GM23248 (cell line): Measurements from ENCODE around the gene HDGF. TPM values are rescaled to one million over a fixed set of nuclear protein-coding genes. Genes with fewer than 3 reads are reported as not detected.

Experiments used
- DNase-seq: peaks from one replicate; pipeline ENCODE4 v3.0.0-alpha.2; 2015
- H2AFZ ChIP-seq: fragments of 200-600 bp; sonication (generic); 2 replicates; pipeline ENCODE4 v1.6.1; 2016; ENCODE audit warnings: antibody characterized with exemption
- H3F3A ChIP-seq: fragments of 200-600 bp; sonication (generic); 2 replicates; pipeline ENCODE4 v1.6.1; 2016; ENCODE audit warnings: mild to moderate bottlenecking, antibody characterized with exemption, mixed run types; ENCODE audit not compliant: insufficient read depth
- H3K27ac ChIP-seq: fragments of 200-600 bp; sonication (generic); 2 replicates; pipeline ENCODE4 v1.5.1; 2016; ENCODE audit warnings: mild to moderate bottlenecking
- H3K27me3 ChIP-seq: fragments of 200-600 bp; sonication (generic); replicated peaks from 2 replicates; pipeline ENCODE4 v1.6.1; 2016; ENCODE audit warnings: mild to moderate bottlenecking; ENCODE audit not compliant: insufficient read depth
- H3K36me3 ChIP-seq: fragments of 200-600 bp; sonication (generic); 2 replicates; pipeline ENCODE4 v1.6.1; 2016; ENCODE audit warnings: low read depth, mild to moderate bottlenecking
- H3K4me1 ChIP-seq: fragments of 200-600 bp; sonication (generic); 2 replicates; pipeline ENCODE4 v1.6.1; 2016; ENCODE audit warnings: mild to moderate bottlenecking; ENCODE audit not compliant: insufficient read depth
- H3K4me2 ChIP-seq: fragments of 200-600 bp; sonication (generic); one replicate; pipeline ENCODE4 v1.6.1; 2016; ENCODE audit warnings: mild to moderate bottlenecking; ENCODE audit not compliant: unreplicated experiment
- H3K4me3 ChIP-seq: fragments of 200-600 bp; sonication (generic); 2 replicates; pipeline ENCODE4 v1.5.1; 2016; ENCODE audit warnings: mild to moderate bottlenecking
- H3K79me2 ChIP-seq: fragments of 200-600 bp; sonication (generic); 2 replicates; pipeline ENCODE4 v1.6.1; 2016; ENCODE audit warnings: mild to moderate bottlenecking; ENCODE audit not compliant: insufficient read depth
- H3K9ac ChIP-seq: fragments of 200-600 bp; sonication (generic); 2 replicates; pipeline ENCODE4 v1.6.1; 2016; ENCODE audit warnings: mild to moderate bottlenecking
- H3K9me2 ChIP-seq: fragments of 200-600 bp; sonication (generic); 2 replicates; pipeline ENCODE4 v1.6.1; 2016; ENCODE audit warnings: mixed run types, mild to moderate bottlenecking, moderate library complexity; ENCODE audit not compliant: insufficient read depth
- H3K9me3 ChIP-seq: fragments of 200-600 bp; sonication (generic); one replicate; pipeline ENCODE4 v1.6.1; 2017; ENCODE audit warnings: low read depth
- H4K20me1 ChIP-seq: fragments of 200-600 bp; sonication (generic); 2 replicates; pipeline ENCODE4 v1.6.0; 2016; ENCODE audit not compliant: insufficient read depth
- EZH2 ChIP-seq: fragments of 200-600 bp; sonication (generic); IDR thresholded peaks from 2 replicates; pipeline ENCODE4 v1.6.1; 2018; ENCODE audit warnings: antibody characterized with exemption, mild to moderate bottlenecking; ENCODE audit not compliant: insufficient read depth, poor library complexity, severe bottlenecking
- EZH2phosphoT487 ChIP-seq: fragments of 200-600 bp; sonication (generic); IDR thresholded peaks from 2 replicates; pipeline ENCODE4 v1.6.1; 2018; ENCODE audit warnings: antibody characterized with exemption, moderate library complexity, mild to moderate bottlenecking, low read depth; ENCODE audit not compliant: insufficient read depth
- WGBS, 2 experiments: methylation state at CpG; one replicate each; pipeline ENCODE4 v1.1.6; 2015 to 2017; ENCODE audit warnings: low lambda C conversion rate in 2 of 2, low coverage in 1 of 2; ENCODE audit errors: missing lambda C conversion rate in 2 of 2; 5-methylcytosine and 5-hydroxymethylcytosine counted together
- in situ Hi-C: fragments of 300-500 bp; cut with MboI; formaldehyde crosslinking; loops from 2 replicates; pipeline ENCODE4 v1.15.0; 2020
- polyA plus RNA-seq: library from polyadenylated mRNA; unstranded; fragments of >200 nt; fragmentation: Nextera tagmentation; extraction: Ambion mirVana; gene quantifications from 2 replicates; pipeline ENCODE4 v1.2.1, GENCODE V29; 2016
- total RNA-seq: library from RNA; depleted of rRNA; stranded (reverse); fragments of >200 nt; shearing (Covaris generic); gene quantifications from 2 replicates; pipeline ENCODE4 v1.2.3, GENCODE V29; 2014; rRNA removed

HDGF gene
- total RNA-seq, result 184 and 185 TPM in 2 replicates
- polyA plus RNA-seq, result 95.4 and 131 TPM in 2 replicates

- no peak for DNase-seq
- WGBS, 2 experiments, result 0 to 2% methylated on average over 41 to 48 of the region's 48 CpGs
- peak within 1 kb of the TSS; percentile 78 for H3K4me3 ChIP-seq
- H3K4me1 ChIP-seq, result peaks cover 31% of the 10 kb centered on the region
- no peaks in the 10 kb centered on the region for H3K27me3 ChIP-seq
- H3F3A ChIP-seq, result peaks cover 39% of the 10 kb centered on the region
- peak within 1 kb of the TSS; percentile 100 for H3K27ac ChIP-seq
- peak within 1 kb of the TSS; percentile 78 for H2AFZ ChIP-seq
- no peaks in the 10 kb centered on the region for H4K20me1 ChIP-seq
- peak within 1 kb of the TSS; percentile 97 for H3K9ac ChIP-seq
- TF ChIP-seq EZH2 (no peak), EZH2phosphoT487 (no peak)
- H3K79me2 ChIP-seq, result peaks cover 85% of the 10 kb centered on the region
- in situ Hi-C loops, result no loop called here
- no peaks in the 10 kb centered on the region for H3K36me3 ChIP-seq
- H3K9me3 ChIP-seq, result no peaks in the 10 kb centered on the region
- H3K4me2 ChIP-seq, result peak within 1 kb of the TSS; percentile 96
- H3K9me2 ChIP-seq, result no peaks in the 10 kb centered on the region
Observed at GRCh38 chr1:156751451-156751756, at the start of gene HDGF. Gene HDGF (minus strand): TSS chr1:156751675. CDS start chr1:156751429, 246 bp downstream.

- no peak overlapping the region for H3K9ac ChIP-seq
- H3K4me3 ChIP-seq, result no peak overlapping the region
- no peaks in the 10 kb centered on the region for H4K20me1 ChIP-seq
- no peaks in the 10 kb centered on the region for H3K9me2 ChIP-seq
- TF ChIP-seq EZH2 (no peak), EZH2phosphoT487 (no peak)
- H3K4me1 ChIP-seq, result peaks cover 35% of the 10 kb centered on the region
- WGBS, 2 experiments, result 39 to 45% methylated on average over 4 of the region's 4 CpGs
- no peak overlapping the region for H2AFZ ChIP-seq
- H3K79me2 ChIP-seq, result no peaks in the 10 kb centered on the region
- H3K9me3 ChIP-seq, result no peaks in the 10 kb centered on the region
- in situ Hi-C loops, result loop anchor here (10.0 kb wide), 1 partner anchor 87 kb away; no protein-coding TSS in a partner anchor
- no peaks in the 10 kb centered on the region for H3K27me3 ChIP-seq
- no peak overlapping the region for H3K27ac ChIP-seq
- no peak overlapping the region for H3K4me2 ChIP-seq
- peaks cover 72% of the 10 kb centered on the region for H3F3A ChIP-seq
- peaks cover 58% of the 10 kb centered on the region for H3K36me3 ChIP-seq
- peak; percentile 69 for DNase-seq
Observed at GRCh38 chr1:156797212-156797871, 45.9 kb upstream of the HDGF start.

GRCh38 chr1:156796340-156797097, 45.0 kb upstream of the HDGF start:
- TF ChIP-seq EZH2phosphoT487 (no peak), EZH2 (no peak)

GRCh38 chr1:156795787-156796186, 44.3 kb upstream of the HDGF start:
- H3K36me3 ChIP-seq, result peaks cover 62% of the 10 kb centered on the region
- 67 to 80% methylated on average over 7 of the region's 7 CpGs for WGBS, 2 experiments
- no peak overlapping the region for H3K9ac ChIP-seq
- in situ Hi-C loops, result loop anchor here (10.0 kb wide), 1 partner anchor 89 kb away; no protein-coding TSS in a partner anchor
- H4K20me1 ChIP-seq, result no peaks in the 10 kb centered on the region
- no peak overlapping the region for H2AFZ ChIP-seq
- H3K4me3 ChIP-seq, result no peak overlapping the region
- H3K4me1 ChIP-seq, result peaks cover 20% of the 10 kb centered on the region
- H3F3A ChIP-seq, result peaks cover 56% of the 10 kb centered on the region
- H3K27me3 ChIP-seq, result no peaks in the 10 kb centered on the region
- H3K9me3 ChIP-seq, result no peaks in the 10 kb centered on the region
- peaks cover 9% of the 10 kb centered on the region for H3K79me2 ChIP-seq
- no peak overlapping the region for H3K27ac ChIP-seq
- TF ChIP-seq EZH2phosphoT487 (no peak), EZH2 (no peak)
- H3K4me2 ChIP-seq, result no peak overlapping the region
- no peaks in the 10 kb centered on the region for H3K9me2 ChIP-seq
- no peak for DNase-seq

More at GRCh38 chr1:156796340-156797097, 45.0 kb upstream of the HDGF start:
- Histone ChIP-seq H3K9me2 (no peaks in the 10 kb centered on the region), H3K4me1 (peaks cover 27% of the 10 kb centered on the region), H3K9me3 (no peaks in the 10 kb centered on the region), H3K36me3 (peaks cover 62% of the 10 kb centered on the region), H3K27ac (no peak overlapping the region), H3K4me3 (no peak overlapping the region), H4K20me1 (no peaks in the 10 kb centered on the region), H3K79me2 (0 out of 2 replicates have a peak, but pooled peaks cover 2% of the 10 kb centered on the region), H3K9ac (no peak overlapping the region), H3K4me2 (no peak overlapping the region), H3F3A (peaks cover 64% of the 10 kb centered on the region), H3K27me3 (no peaks in the 10 kb centered on the region), H2AFZ (no peak overlapping the region)
- 73 to 77% methylated on average over 8 of the region's 8 CpGs for WGBS, 2 experiments
- in situ Hi-C loops, result loop anchor here (10.0 kb wide), 1 partner anchor 88 kb away; no protein-coding TSS in a partner anchor
- no peak for DNase-seq
